Osteoblast (primary cell): ENCODE results near the gene IFIT3. TPM values are rescaled to one million over a fixed set of nuclear protein-coding genes. Genes with fewer than 3 reads are reported as not detected.
"Not testable (repeated sequence)": the region's sequence is repeated elsewhere in the genome, so short reads cannot be mapped to it uniquely, and the experiment has no call there.

Experiments
- DNase-seq: peaks from one replicate; pipeline ENCODE4 v3.0.0; 2011; ENCODE audit warnings: low spot score, mixed read lengths; ENCODE audit not compliant: insufficient read length; ENCODE audit errors: missing footprints
- H2AFZ ChIP-seq: 2 replicates; pipeline ENCODE4 v1.6.0; 2011; ENCODE audit warnings: mild to moderate bottlenecking, low read length
- H3K27ac ChIP-seq: 2 replicates; pipeline ENCODE4 v1.5.1; 2011; ENCODE audit warnings: mild to moderate bottlenecking, low read depth, low read length, moderate library complexity
- H3K27me3 ChIP-seq: 2 replicates; pipeline ENCODE4 v1.6.0; 2012; ENCODE audit warnings: mild to moderate bottlenecking, control low read depth, inconsistent platforms, low read length, moderate library complexity; ENCODE audit not compliant: insufficient read depth
- H3K36me3 ChIP-seq: 2 replicates; pipeline ENCODE4 v1.5.1; 2011; ENCODE audit warnings: mild to moderate bottlenecking, low read length, control low read depth, moderate library complexity; ENCODE audit not compliant: insufficient read depth
- H3K4me1 ChIP-seq: 2 replicates; pipeline ENCODE4 v1.5.1; 2011; ENCODE audit warnings: mild to moderate bottlenecking, low read length, control low read depth, moderate library complexity; ENCODE audit not compliant: insufficient read depth
- H3K4me2 ChIP-seq: 2 replicates; pipeline ENCODE4 v1.6.0; 2011; ENCODE audit warnings: mild to moderate bottlenecking, low read length; ENCODE audit not compliant: insufficient read depth
- H3K4me3 ChIP-seq: fragments of 200-600 bp; sonication (generic); 3 replicates; pipeline ENCODE4 v1.5.1; 2012; ENCODE audit warnings: mild to moderate bottlenecking, low read length, inconsistent platforms; ENCODE audit not compliant: insufficient read depth
- H3K79me2 ChIP-seq: 2 replicates; pipeline ENCODE4 v1.6.0; 2012; ENCODE audit warnings: mild to moderate bottlenecking, low read length, control low read depth, inconsistent platforms; ENCODE audit not compliant: insufficient read depth
- H3K9me3 ChIP-seq: 2 replicates; pipeline ENCODE4 v1.5.1; 2011; ENCODE audit warnings: low read depth, low read length, control low read depth
- H4K20me1 ChIP-seq: 2 replicates; pipeline ENCODE4 v1.6.0; 2012; ENCODE audit warnings: mild to moderate bottlenecking, low read length, control low read depth; ENCODE audit not compliant: insufficient read depth
- total RNA-seq: library from RNA; depleted of rRNA; stranded (reverse); fragments of >200 nt; gene quantifications from 2 replicates; pipeline ENCODE4 v1.2.3, GENCODE V29; 2012
- TF ChIP-seq, protein P1 (sequence below): IDR thresholded peaks from 2 replicates; pipeline ENCODE4 v1.5.1; 2011; ENCODE audit warnings: mild to moderate bottlenecking, low read depth, low read length, moderate library complexity; ENCODE audit errors: extremely low read depth

Gene IFIT3
- total RNA-seq, 1 donor, result 43.8 TPM

GRCh38 chr10:89285303-89285702 lies 42.5 kb upstream of the IFIT3 start:
- H3K4me1 ChIP-seq, result peaks cover 42% of the 10 kb centered on the region
- H3K4me3 ChIP-seq, H4K20me1 ChIP-seq, H3K79me2 ChIP-seq, H3K9me3 ChIP-seq, H2AFZ ChIP-seq, H3K27me3 ChIP-seq, H3K36me3 ChIP-seq: not testable (repeated sequence)
- DNase-seq, result peak; percentile 17
- peak overlapping the region; percentile 15 for H3K4me2 ChIP-seq
- H3K27ac ChIP-seq, result peak overlapping the region; percentile 66

DNA sequence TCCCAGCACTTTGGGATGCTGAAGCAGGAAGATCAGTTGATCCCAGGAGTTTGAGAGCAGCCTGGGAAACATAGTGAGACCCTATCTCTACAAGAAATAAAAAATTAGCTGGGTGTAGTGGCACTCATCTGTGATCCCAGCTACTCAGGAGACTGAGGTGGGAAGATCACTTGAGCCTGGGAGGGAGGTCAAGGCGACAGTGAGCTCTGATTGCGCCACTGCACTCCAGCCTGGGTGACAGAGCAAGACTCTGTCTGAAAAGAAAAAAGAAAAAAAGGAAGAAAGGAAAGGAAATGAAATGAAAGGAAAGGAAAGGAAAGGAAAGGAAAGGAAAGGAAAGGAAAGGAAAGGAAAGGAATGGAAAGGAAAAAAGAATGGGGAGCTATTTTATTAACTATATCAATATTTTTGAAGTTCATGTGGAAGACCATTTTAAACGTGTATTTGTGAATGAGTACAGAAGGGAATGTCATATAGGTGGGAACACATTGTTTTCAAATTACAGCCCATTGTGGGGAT lies 33.0 kb upstream of the IFIT3 start:
- Histone ChIP-seq H3K27ac (peak overlapping the region; percentile 73), H3K27me3 (no peaks in the 10 kb centered on the region), H3K79me2 (no peaks in the 10 kb centered on the region), H3K4me1 (peaks cover 17% of the 10 kb centered on the region), H3K4me3 (no peak overlapping the region), H4K20me1 (no peaks in the 10 kb centered on the region), H3K36me3 (no peaks in the 10 kb centered on the region), H2AFZ (no peak overlapping the region), H3K9me3 (no peaks in the 10 kb centered on the region), H3K4me2 (no peak overlapping the region)
- TF ChIP-seq, protein P1, sequence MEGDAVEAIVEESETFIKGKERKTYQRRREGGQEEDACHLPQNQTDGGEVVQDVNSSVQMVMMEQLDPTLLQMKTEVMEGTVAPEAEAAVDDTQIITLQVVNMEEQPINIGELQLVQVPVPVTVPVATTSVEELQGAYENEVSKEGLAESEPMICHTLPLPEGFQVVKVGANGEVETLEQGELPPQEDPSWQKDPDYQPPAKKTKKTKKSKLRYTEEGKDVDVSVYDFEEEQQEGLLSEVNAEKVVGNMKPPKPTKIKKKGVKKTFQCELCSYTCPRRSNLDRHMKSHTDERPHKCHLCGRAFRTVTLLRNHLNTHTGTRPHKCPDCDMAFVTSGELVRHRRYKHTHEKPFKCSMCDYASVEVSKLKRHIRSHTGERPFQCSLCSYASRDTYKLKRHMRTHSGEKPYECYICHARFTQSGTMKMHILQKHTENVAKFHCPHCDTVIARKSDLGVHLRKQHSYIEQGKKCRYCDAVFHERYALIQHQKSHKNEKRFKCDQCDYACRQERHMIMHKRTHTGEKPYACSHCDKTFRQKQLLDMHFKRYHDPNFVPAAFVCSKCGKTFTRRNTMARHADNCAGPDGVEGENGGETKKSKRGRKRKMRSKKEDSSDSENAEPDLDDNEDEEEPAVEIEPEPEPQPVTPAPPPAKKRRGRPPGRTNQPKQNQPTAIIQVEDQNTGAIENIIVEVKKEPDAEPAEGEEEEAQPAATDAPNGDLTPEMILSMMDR, result no peak
- DNase-seq, result no peak

- TF ChIP-seq, protein P1, result no peak
- H3K4me3 ChIP-seq, result no peak overlapping the region
- H3K27ac ChIP-seq, result peak overlapping the region; percentile 73
- peak; percentile 21 for DNase-seq
- H4K20me1 ChIP-seq, result no peaks in the 10 kb centered on the region
- H3K27me3 ChIP-seq, result no peaks in the 10 kb centered on the region
- no peaks in the 10 kb centered on the region for H3K79me2 ChIP-seq
- no peaks in the 10 kb centered on the region for H3K36me3 ChIP-seq
- peaks cover 17% of the 10 kb centered on the region for H3K4me1 ChIP-seq
- no peaks in the 10 kb centered on the region for H3K9me3 ChIP-seq
- no peak overlapping the region for H2AFZ ChIP-seq
- peak overlapping the region; percentile 39 for H3K4me2 ChIP-seq
These were observed 32.2 kb upstream of the IFIT3 start for GRCh38 chr10:89295597-89295996.

DNA sequence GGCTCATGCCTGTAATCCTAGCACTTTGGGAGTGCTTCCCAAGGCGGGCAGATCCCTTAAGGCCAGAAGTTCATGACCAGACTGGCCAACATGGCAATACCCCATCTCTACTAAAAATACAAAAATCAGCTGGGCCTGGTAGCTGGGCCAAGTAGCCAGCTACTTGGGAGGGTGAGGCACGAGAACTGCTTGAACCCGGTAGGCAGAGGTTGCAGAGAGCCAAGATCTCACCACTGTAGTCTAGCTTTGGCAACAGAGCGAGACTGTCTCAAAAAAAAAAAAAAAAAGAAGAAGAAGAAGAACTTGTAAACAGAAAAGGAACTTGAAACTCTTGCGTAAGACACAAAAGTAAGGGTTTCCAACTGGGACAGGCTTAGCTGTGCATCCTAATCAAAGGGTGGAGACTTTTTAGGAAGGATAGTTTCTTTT lies 31.6 kb upstream of the IFIT3 start:
- no peak for DNase-seq
- no peaks in the 10 kb centered on the region for H3K27me3 ChIP-seq
- H3K36me3 ChIP-seq, result no peaks in the 10 kb centered on the region
- H3K79me2 ChIP-seq, result no peaks in the 10 kb centered on the region
- H3K4me2 ChIP-seq, result peak overlapping the region; percentile 39
- H4K20me1 ChIP-seq, result no peaks in the 10 kb centered on the region
- peak overlapping the region; percentile 73 for H3K27ac ChIP-seq
- H3K9me3 ChIP-seq, result no peaks in the 10 kb centered on the region
- TF ChIP-seq, protein P1, result no peak
- H3K4me3 ChIP-seq, result no peak overlapping the region
- peak overlapping the region; percentile 54 for H2AFZ ChIP-seq
- H3K4me1 ChIP-seq, result peaks cover 22% of the 10 kb centered on the region
